Neural cell (in vitro differentiated cells): ENCODE data around the gene TNS2.
"Not testable (repeated sequence)": the region's sequence is repeated elsewhere in the genome, so short reads cannot be mapped to it uniquely, and the experiment has no call there.

Experiments
- CTCF ChIP-seq: fragments of 450-650 bp; IDR thresholded peaks from 2 replicates; pipeline ENCODE4 v1.5.1; 2014; ENCODE audit warnings: antibody characterized with exemption, mild to moderate bottlenecking, moderate library complexity; ENCODE audit not compliant: poor library complexity, severe bottlenecking
- EP300 ChIP-seq: fragments of 450-650 bp; conservative IDR thresholded peaks from 2 replicates; pipeline ENCODE4 v1.6.1; 2014; ENCODE audit warnings: antibody characterized with exemption, mild to moderate bottlenecking, moderate library complexity; ENCODE audit not compliant: poor library complexity, severe bottlenecking
- EZH2 ChIP-seq: fragments of 200-600, 300-800 bp; shearing (Covaris generic), sonication (generic); IDR thresholded peaks from 2 replicates; pipeline ENCODE4 v1.6.1; 2014; ENCODE audit warnings: antibody characterized with exemption, low read length, borderline replicate concordance, mild to moderate bottlenecking; ENCODE audit not compliant: insufficient read depth, poor library complexity, severe bottlenecking
- MXI1 ChIP-seq: fragments of 450-650 bp; conservative IDR thresholded peaks from 2 replicates; pipeline ENCODE4 v1.6.1; 2014; ENCODE audit warnings: antibody characterized with exemption, mild to moderate bottlenecking; ENCODE audit not compliant: poor library complexity, severe bottlenecking
- POLR2AphosphoS5 ChIP-seq: IDR thresholded peaks from 2 replicates; pipeline ENCODE4 v1.6.1; 2012
- RAD21 ChIP-seq: fragments of 450-650 bp; conservative IDR thresholded peaks from 2 replicates; pipeline ENCODE4 v1.6.1; 2014; ENCODE audit warnings: antibody characterized with exemption, mild to moderate bottlenecking, moderate library complexity
- REST ChIP-seq: IDR thresholded peaks from 2 replicates; pipeline ENCODE4 v1.6.1; 2012; ENCODE audit warnings: borderline replicate concordance
- TAF1 ChIP-seq: IDR thresholded peaks from 2 replicates; pipeline ENCODE4 v1.6.1; 2012; ENCODE audit warnings: low read depth

- TF ChIP-seq CTCF, TAF1, MXI1, REST, EZH2, EP300, POLR2AphosphoS5, RAD21: not testable (repeated sequence)
Measured at GRCh38 chr12:53008760-53009159, 41.1 kb upstream of the TNS2 start.
